ENCODE results near the gene SLC25A13. TPM values are rescaled to one million over a fixed set of nuclear protein-coding genes. Genes with fewer than 3 reads are reported as not detected.

SLC25A13 gene
- total and polyA plus RNA-seq, 2 of the 8 experiments (the other 6 are each of a cell fraction or from before 2014, with no cell fraction given), result 30.8 to 85.4 TPM

GRCh38 chr7:96075510-96076349 lies 246.2 kb downstream of the SLC25A13 start:
- no peak overlapping the region for H4K8ac ChIP-seq (ENCODE audit: extremely low read depth, insufficient read depth, low read length)
- no peaks in the 10 kb centered on the region for H4K20me1 ChIP-seq (replicated peaks in 1 of 2; ENCODE audit: control insufficient read depth in 1 of 2, insufficient read depth in 2 of 2, low read length in 2 of 2)
- WGBS, 2 experiments (ENCODE audit: extremely low coverage in 1 of 2, insufficient coverage in 1 of 2, insufficient read length in 1 of 2, insufficient replicate concordance in 2 of 2, low coverage in 1 of 2, low lambda C conversion rate in 2 of 2, missing lambda C conversion rate in 1 of 2), result 5% methylated on average over 38 of the region's 47 CpGs; no CpG with 5 or more reads in 1 of the 2 experiments
- POLR2A ChIA-PET (ENCODE audit: partially characterized antibody), result no interaction called here
- H2BK20ac ChIP-seq (ENCODE audit: low read length), result no peak overlapping the region
- H3K4ac ChIP-seq (replicated peaks; ENCODE audit: insufficient read length, low read depth, low read length), result no peak overlapping the region
- no peak overlapping the region for H3K56ac ChIP-seq (replicated peaks; ENCODE audit: insufficient read length, low read depth, low read length)
- peaks cover 6% of the 10 kb centered on the region for H3K23me2 ChIP-seq (ENCODE audit: low read depth, low read length)
- no peak overlapping the region for H3K27ac ChIP-seq (ENCODE audit: low read depth, low read length)
- H3K4me1 ChIP-seq (replicated peaks in 1 of 4; ENCODE audit: control insufficient read depth in 3 of 4, insufficient read depth in 4 of 4, low read length in 3 of 4), result peaks cover 0 to 2% (median 0%) of the 10 kb centered on the region in 4 experiments; a peak in 2 of 7 replicates
- H3K4me2 ChIP-seq (ENCODE audit: insufficient read depth in 1 of 2, low read depth in 2 of 2, low read length in 2 of 2), result peak overlapping the region; percentile 78 to 94
- H2AFZ ChIP-seq (ENCODE audit: low read length), result 0 out of 2 replicates have a peak overlapping the region, but pooled peaks have one; percentile 58
- H2BK12ac ChIP-seq (ENCODE audit: low read depth, low read length), result no peak overlapping the region
- H4K91ac ChIP-seq (replicated peaks; ENCODE audit: insufficient read length, low read length), result no peak overlapping the region
- H2AK5ac ChIP-seq (ENCODE audit: low read depth, low read length), result no peak overlapping the region
- no peak overlapping the region for H3K18ac ChIP-seq (ENCODE audit: extremely low read depth, low read length)
- H3K4me3 ChIP-seq (ENCODE audit: extremely low read depth in 1 of 4, insufficient read depth in 2 of 4, low read depth in 3 of 4, low read length in 4 of 4), result peak overlapping the region; percentile 38 to 63 (median 48); a peak in 7 of 8 replicates
- DNase-seq (ENCODE audit: low read depth in 1 of 2, low spot score in 2 of 2) (peak in 1 of 2 experiments; percentile 71), FAIRE-seq (no peak)
- no peak overlapping the region for H2BK5ac ChIP-seq (ENCODE audit: low read depth, low read length)
- no peak overlapping the region for H2BK120ac ChIP-seq (replicated peaks; ENCODE audit: low read depth, low read length)
- H3K27me3 ChIP-seq (replicated peaks in 1 of 4; ENCODE audit: control insufficient read depth in 3 of 4, extremely low read depth in 1 of 4, insufficient read depth in 3 of 4, low read length in 3 of 4), result peaks cover 3 to 18% (median 9%) of the 10 kb centered on the region in 4 experiments
- no peak overlapping the region for H2BK15ac ChIP-seq (ENCODE audit: low read length)
- no peaks in the 10 kb centered on the region for H3K79me2 ChIP-seq (ENCODE audit: control insufficient read depth in 1 of 2, insufficient read depth in 2 of 2, low read length in 2 of 2)
- no peak overlapping the region; a peak in 2 of 7 replicates for H3K9ac ChIP-seq (replicated peaks in 1 of 4; ENCODE audit: extremely low read depth in 1 of 4, low read depth in 3 of 4, low read length in 3 of 4)
- no peaks in the 10 kb centered on the region for H3K79me1 ChIP-seq (ENCODE audit: low read depth, low read length)
- no peaks in the 10 kb centered on the region for H3K9me3 ChIP-seq (ENCODE audit: insufficient read depth in 2 of 2, low read depth in 1 of 2, low read length in 1 of 2)
- CTCF ChIA-PET (ENCODE audit: partially characterized antibody), result interaction anchor here (0.6 to 2.0 kb wide), 18 partner anchors 10 to 952 kb away, joined by 3 to 9 read pairs (median 4); partner anchors contain the start of gene DLX5
- H3K36me3 ChIP-seq (ENCODE audit: control insufficient read depth in 2 of 4, insufficient read depth in 4 of 4, low read length in 3 of 4), result no peaks in the 10 kb centered on the region
- H4K5ac ChIP-seq (ENCODE audit: insufficient read length, low read depth, low read length), result no peak overlapping the region
- no peak overlapping the region for H3K23ac ChIP-seq (ENCODE audit: insufficient read length)
- H3K14ac ChIP-seq (ENCODE audit: insufficient read length), result no peak overlapping the region
- no peak for TF ChIP-seq SRF (IDR thresholded peaks at IDR 0.05; ENCODE audit: low read depth, low read length)
- peak; percentile 78 to 89 (median 81) for TF ChIP-seq CTCF (IDR thresholded peaks at IDR 0.05; ENCODE audit: control extremely low read depth in 1 of 3, insufficient read depth in 1 of 3, low read depth in 1 of 3, low read length in 3 of 3)
- TF ChIP-seq CHD2 (IDR thresholded peaks at IDR 0.05; ENCODE audit: low read length), result no peak
- no peak; the same call in 1 of the 2 replicates for TF ChIP-seq E2F6 (IDR thresholded peaks at IDR 0.05)
- TF ChIP-seq BRCA1 (IDR thresholded peaks at IDR 0.05; ENCODE audit: low read depth, low read length), result no peak
- no peak for TF ChIP-seq RXRA (IDR thresholded peaks at IDR 0.05; ENCODE audit: insufficient read depth, low read depth, low read length)

Measured in H1 (cell line).